ENCODE results near the gene CISD2. TPM values are rescaled to one million over a fixed set of nuclear protein-coding genes. Genes with fewer than 3 reads are reported as not detected.

Gene CISD2
- total and polyA plus RNA-seq, 2 experiments from 2014 or later, result 15.4 to 101 TPM

GRCh38 chr4:102836596-102836995, 32.2 kb upstream of the CISD2 start:
- H3K4me1 ChIP-seq (ENCODE audit: low read depth), result peaks cover 9% of the 10 kb centered on the region
- H3K27ac ChIP-seq, result no peak overlapping the region
- no peaks in the 10 kb centered on the region for H3K36me3 ChIP-seq
- H3K4me3 ChIP-seq, result no peak overlapping the region
- DNase-seq (ENCODE audit: low read depth in 1 of 2, low spot score in 1 of 2), result no peak
- no peak for TF ChIP-seq CTCF (IDR thresholded peaks at IDR 0.05; ENCODE audit: low read depth, low read length)
- no peaks in the 10 kb centered on the region for H3K27me3 ChIP-seq
- no peaks in the 10 kb centered on the region for H3K9me3 ChIP-seq (ENCODE audit: low read depth)

- no peak for TF ChIP-seq CTCF (IDR thresholded peaks at IDR 0.05; ENCODE audit: low read depth, low read length)
- Histone ChIP-seq H3K4me1 (ENCODE audit: low read depth) (no peaks in the 10 kb centered on the region), H3K27ac (no peak overlapping the region), H3K27me3 (no peaks in the 10 kb centered on the region), H3K36me3 (no peaks in the 10 kb centered on the region), H3K9me3 (ENCODE audit: low read depth) (no peaks in the 10 kb centered on the region), H3K4me3 (no peak overlapping the region)
- DNase-seq (ENCODE audit: low read depth in 1 of 2, low spot score in 1 of 2), result no peak
Measured at GRCh38 chr4:102842367-102842766, 26.4 kb upstream of the CISD2 start.

GRCh38 chr4:102843273-102843672, 25.5 kb upstream of the CISD2 start:
- TF ChIP-seq CTCF (IDR thresholded peaks at IDR 0.05; ENCODE audit: low read depth, low read length), result no peak
- Histone ChIP-seq H3K36me3 (no peaks in the 10 kb centered on the region), H3K27me3 (no peaks in the 10 kb centered on the region), H3K4me1 (ENCODE audit: low read depth) (no peaks in the 10 kb centered on the region), H3K27ac (no peak overlapping the region), H3K9me3 (ENCODE audit: low read depth) (no peaks in the 10 kb centered on the region), H3K4me3 (no peak overlapping the region)
- no peak for DNase-seq (ENCODE audit: low read depth in 1 of 2, low spot score in 1 of 2)

GRCh38 chr4:102843938-102844337, 24.9 kb upstream of the CISD2 start:
- no peak for TF ChIP-seq CTCF (IDR thresholded peaks at IDR 0.05; ENCODE audit: low read depth, low read length)
- no peaks in the 10 kb centered on the region for H3K36me3 ChIP-seq
- H3K4me1 ChIP-seq (ENCODE audit: low read depth), result no peaks in the 10 kb centered on the region
- H3K4me3 ChIP-seq, result no peak overlapping the region
- DNase-seq (ENCODE audit: low read depth in 1 of 2, low spot score in 1 of 2), result no peak
- no peaks in the 10 kb centered on the region for H3K27me3 ChIP-seq
- no peaks in the 10 kb centered on the region for H3K9me3 ChIP-seq (ENCODE audit: low read depth)
- no peak overlapping the region for H3K27ac ChIP-seq

- Histone ChIP-seq H3K9me3 (ENCODE audit: low read depth) (no peaks in the 10 kb centered on the region), H3K4me3 (no peak overlapping the region), H3K27ac (no peak overlapping the region), H3K4me1 (ENCODE audit: low read depth) (no peaks in the 10 kb centered on the region), H3K27me3 (no peaks in the 10 kb centered on the region), H3K36me3 (no peaks in the 10 kb centered on the region)
- TF ChIP-seq CTCF (IDR thresholded peaks at IDR 0.05; ENCODE audit: low read depth, low read length), result no peak
- no peak for DNase-seq (ENCODE audit: low read depth in 1 of 2, low spot score in 1 of 2)
Measured at GRCh38 chr4:102847687-102848086, 21.1 kb upstream of the CISD2 start.

GRCh38 chr4:102849579-102850104, 19.1 kb upstream of the CISD2 start:
- no peak for TF ChIP-seq CTCF (IDR thresholded peaks at IDR 0.05; ENCODE audit: low read depth, low read length)
- Histone ChIP-seq H3K4me1 (ENCODE audit: low read depth) (no peaks in the 10 kb centered on the region), H3K36me3 (no peaks in the 10 kb centered on the region), H3K27me3 (no peaks in the 10 kb centered on the region), H3K4me3 (no peak overlapping the region), H3K9me3 (ENCODE audit: low read depth) (no peaks in the 10 kb centered on the region), H3K27ac (no peak overlapping the region)
- no peak for DNase-seq (ENCODE audit: low read depth in 1 of 2, low spot score in 1 of 2)
